ENCODE results near the gene OMP. TPM values are rescaled to one million over a fixed set of nuclear protein-coding genes. Genes with fewer than 3 reads are reported as not detected.

The OMP gene
- total RNA-seq, 1 donor = not detected

DNA sequence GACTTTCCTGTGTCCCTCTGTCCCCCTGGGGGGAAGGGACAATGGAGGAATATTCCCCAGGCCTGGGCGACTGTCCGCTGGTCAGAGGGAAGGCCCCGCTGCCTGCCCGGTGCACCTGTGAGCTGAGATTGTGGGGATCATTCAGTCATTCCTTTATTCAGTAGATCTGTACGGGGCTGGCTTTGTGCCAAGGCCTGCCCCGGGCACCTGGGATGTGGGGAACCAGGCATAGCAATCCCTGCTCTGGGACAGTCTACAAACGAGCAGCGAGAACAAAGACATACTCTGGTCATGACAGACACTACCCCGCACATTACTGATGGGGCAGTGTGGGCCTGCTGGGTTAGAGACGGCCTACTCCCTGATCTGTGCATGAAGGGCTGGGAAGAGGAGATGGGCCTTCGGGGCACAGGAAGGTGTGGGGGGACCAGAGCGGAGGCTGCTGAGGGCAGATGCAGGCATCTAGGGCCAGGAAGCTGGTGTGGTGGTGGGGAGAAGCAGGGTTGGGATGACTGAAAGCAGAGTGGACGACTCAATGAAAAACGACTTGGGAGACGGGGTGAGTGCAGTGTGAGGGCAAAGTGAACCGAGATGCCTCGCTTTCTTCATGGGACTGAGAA, 23.6 kb downstream of the OMP start:
- TF ChIP-seq, protein P1, sequence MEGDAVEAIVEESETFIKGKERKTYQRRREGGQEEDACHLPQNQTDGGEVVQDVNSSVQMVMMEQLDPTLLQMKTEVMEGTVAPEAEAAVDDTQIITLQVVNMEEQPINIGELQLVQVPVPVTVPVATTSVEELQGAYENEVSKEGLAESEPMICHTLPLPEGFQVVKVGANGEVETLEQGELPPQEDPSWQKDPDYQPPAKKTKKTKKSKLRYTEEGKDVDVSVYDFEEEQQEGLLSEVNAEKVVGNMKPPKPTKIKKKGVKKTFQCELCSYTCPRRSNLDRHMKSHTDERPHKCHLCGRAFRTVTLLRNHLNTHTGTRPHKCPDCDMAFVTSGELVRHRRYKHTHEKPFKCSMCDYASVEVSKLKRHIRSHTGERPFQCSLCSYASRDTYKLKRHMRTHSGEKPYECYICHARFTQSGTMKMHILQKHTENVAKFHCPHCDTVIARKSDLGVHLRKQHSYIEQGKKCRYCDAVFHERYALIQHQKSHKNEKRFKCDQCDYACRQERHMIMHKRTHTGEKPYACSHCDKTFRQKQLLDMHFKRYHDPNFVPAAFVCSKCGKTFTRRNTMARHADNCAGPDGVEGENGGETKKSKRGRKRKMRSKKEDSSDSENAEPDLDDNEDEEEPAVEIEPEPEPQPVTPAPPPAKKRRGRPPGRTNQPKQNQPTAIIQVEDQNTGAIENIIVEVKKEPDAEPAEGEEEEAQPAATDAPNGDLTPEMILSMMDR (IDR thresholded peaks at IDR 0.05; ENCODE audit: insufficient read depth, low read depth, low read length) = no peak
- DNase-seq (ENCODE audit: low read depth) = no peak
- no peak overlapping the region for H3K4me3 ChIP-seq (ENCODE audit: low read depth, low read length)

DNA sequence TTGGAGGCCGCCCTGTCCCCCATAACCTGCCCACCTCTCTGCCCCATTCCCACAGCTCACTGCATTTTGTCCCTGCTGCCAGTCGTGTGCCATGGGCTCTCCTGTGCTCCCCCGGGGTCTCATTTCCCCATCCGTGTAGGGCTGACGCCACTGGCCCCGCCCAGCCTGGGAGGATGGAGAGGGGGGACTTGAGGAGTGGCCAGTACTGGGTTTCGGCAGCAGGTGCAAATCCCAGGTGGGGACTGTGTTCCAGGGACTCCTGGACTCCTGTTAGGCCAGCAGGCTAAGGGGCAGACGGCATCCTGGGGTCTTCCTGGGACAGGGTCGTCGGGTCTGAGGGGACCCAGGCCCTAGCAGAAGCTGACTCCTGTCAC, 24.2 kb downstream of the OMP start:
- TF ChIP-seq, protein P1 (IDR thresholded peaks at IDR 0.05; ENCODE audit: insufficient read depth, low read depth, low read length) = no peak
- DNase-seq (ENCODE audit: low read depth) = no peak
- H3K4me3 ChIP-seq (ENCODE audit: low read depth, low read length) = peak overlapping the region; percentile 60

DNA sequence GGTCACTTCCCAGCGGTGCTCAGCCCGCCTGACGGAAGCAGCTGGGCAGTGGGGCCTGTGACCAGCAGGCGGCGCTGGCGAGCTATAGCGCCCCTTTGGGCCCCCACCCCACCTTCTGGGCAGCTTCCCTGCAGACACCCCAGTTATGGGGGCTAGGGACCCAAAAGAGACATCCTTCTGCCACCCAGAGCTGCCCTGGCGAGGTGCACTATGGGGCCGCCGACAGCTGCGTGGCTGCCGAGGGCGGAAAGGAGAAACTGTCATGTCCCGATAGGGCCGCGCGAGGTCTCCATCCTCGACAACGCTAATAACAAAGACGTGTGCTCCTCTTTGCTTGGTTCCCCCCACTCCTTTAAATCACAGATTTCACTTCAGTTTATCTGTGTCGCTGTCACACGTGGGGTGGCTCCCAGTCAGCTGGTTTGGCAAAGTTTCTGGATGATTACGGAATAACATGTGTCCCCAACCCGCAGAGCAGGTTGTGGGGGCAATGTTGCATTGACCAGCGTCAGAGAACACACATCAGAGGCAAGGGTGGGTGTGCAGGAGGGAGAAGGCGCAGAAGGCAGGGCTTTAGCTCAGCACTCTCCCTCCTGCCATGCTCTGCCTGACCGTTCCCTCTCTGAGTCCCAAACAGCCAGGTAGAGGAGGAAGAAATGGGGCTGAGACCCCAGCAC, 24.7 kb downstream of the OMP start:
- H3K4me3 ChIP-seq (ENCODE audit: low read depth, low read length) = peak overlapping the region; percentile 60
- DNase-seq (ENCODE audit: low read depth) = peak; percentile 43
- TF ChIP-seq, protein P1 (IDR thresholded peaks at IDR 0.05; ENCODE audit: insufficient read depth, low read depth, low read length) = peak; percentile 99

DNA sequence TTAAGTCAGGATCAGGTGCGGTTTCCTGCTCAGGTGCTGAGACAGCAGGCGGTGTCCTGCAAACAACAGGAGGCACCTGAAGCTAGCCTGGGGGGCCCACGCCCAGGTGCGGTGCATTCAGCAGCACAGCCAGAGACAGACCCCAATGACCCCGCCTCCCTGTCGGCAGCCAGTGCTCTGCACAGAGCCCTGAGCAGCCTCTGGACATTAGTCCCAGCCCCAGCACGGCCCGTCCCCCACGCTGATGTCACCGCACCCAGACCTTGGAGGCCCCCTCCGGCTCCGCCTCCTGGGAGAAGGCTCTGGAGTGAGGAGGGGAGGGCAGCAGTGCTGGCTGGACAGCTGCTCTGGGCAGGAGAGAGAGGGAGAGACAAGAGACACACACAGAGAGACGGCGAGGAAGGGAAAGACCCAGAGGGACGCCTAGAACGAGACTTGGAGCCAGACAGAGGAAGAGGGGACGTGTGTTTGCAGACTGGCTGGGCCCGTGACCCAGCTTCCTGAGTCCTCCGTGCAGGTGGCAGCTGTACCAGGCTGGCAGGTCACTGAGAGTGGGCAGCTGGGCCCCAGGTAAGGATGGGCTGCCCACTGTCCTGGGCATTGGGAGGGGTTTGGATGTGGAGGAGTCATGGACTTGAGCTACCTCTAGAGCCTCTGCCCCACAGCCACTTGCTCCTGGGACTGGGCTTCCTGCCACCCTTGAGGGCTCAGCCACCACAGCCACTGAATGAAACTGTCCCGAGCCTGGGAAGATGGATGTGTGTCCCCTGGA, 25.5 kb downstream of the OMP start, which contains the start of gene MYO7A:
MYO7A (plus strand) TSS at position 327 of the 772 bp plus-strand sequence. CDS start 2,389 bp downstream, outside the sequence.
- TF ChIP-seq, protein P1 (IDR thresholded peaks at IDR 0.05; ENCODE audit: insufficient read depth, low read depth, low read length) = no peak
- peak; percentile 61 for DNase-seq (ENCODE audit: low read depth)
- H3K4me3 ChIP-seq (ENCODE audit: low read depth, low read length) = peak within 1 kb of the TSS; percentile 60

DNA sequence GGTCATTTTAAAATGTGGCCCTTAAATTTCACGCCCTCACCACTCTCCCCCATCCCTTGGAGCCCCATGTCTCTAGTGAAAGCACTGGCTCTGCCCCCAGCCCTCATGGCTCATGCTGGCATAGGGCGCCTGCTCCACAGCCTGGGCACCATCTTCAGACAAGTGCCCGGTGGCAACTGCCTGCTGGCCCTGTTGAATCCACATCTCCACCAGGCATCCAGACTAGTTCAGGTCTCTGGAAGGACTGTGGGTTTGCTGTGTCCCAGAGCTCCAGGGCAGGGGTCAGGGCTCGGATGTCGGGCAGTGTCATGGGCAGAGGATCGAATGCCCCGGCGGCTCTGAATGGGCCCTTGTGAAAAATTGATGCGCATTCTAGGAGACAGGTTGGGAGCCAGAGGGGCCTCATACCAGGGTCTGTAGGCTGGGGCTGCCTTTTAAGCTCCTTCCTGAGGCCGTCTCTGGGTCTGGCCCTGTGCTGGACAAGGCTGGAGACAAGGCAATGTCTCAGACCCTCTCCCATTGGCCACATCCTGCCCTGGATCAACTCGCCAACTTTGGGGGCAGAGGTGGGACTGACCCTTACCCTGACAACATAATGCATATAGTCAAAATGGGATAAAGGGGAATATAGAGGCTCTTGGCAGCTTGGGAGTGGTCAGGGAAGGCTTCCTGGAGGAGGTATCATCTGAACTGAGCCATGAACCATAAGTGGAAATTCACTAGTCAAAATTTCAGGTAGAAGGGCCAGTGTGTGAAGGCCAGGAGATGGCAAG, 26.6 kb downstream of the OMP start:
- no peak for DNase-seq (ENCODE audit: low read depth)
- TF ChIP-seq, protein P1 (IDR thresholded peaks at IDR 0.05; ENCODE audit: insufficient read depth, low read depth, low read length) = no peak
- H3K4me3 ChIP-seq (ENCODE audit: low read depth, low read length) = no peak overlapping the region
